Stomach (tissue), 9 donors: Measurements from ENCODE around the gene MAGEA11. TPM values are rescaled to one million over a fixed set of nuclear protein-coding genes. Genes with fewer than 3 reads are reported as not detected.
"Not testable (repeated sequence)": the region's sequence is repeated elsewhere in the genome, so short reads cannot be mapped to it uniquely, and the experiment has no call there.

Source experiments
- DNase-seq, 2 donors: peaks; one replicate each; pipeline versions ENCODE4 v3.0.0 to v3.0.0-alpha.2; 2013 to 2019
- H3K27ac ChIP-seq, 5 donors: fragments of 200-600 bp in 4 of 5; sonication (generic) in 4 of 5; one replicate each; pipeline ENCODE4 v1.5.1; 2013 to 2019; ENCODE audit warnings: mild to moderate bottlenecking in 1 of 5, moderate library complexity in 1 of 5
- H3K27me3 ChIP-seq, 3 donors: fragments of 200-600 bp; sonication (generic); one replicate each; pipeline ENCODE4 v1.5.1; 2017 to 2019; ENCODE audit warnings: mixed run types in 1 of 3
- H3K36me3 ChIP-seq, 4 donors: fragments of 200-600 bp; sonication (generic); 1 replicate in 3 of 4; 2 replicates in 1 of 4; pipeline ENCODE4 v1.5.1; 2016 to 2019
- H3K4me1 ChIP-seq, 4 donors: fragments of 200-600 bp; sonication (generic); one replicate each; pipeline ENCODE4 v1.5.1; 2016 to 2019
- H3K4me3 ChIP-seq, 4 donors: fragments of 200-600 bp; sonication (generic) in 3 of 4; one replicate each; pipeline ENCODE4 v1.5.1; 2016 to 2019; ENCODE audit warnings: mild to moderate bottlenecking in 1 of 4
- H3K9me3 ChIP-seq, 4 donors: fragments of 200-600 bp; sonication (generic); one replicate each; pipeline ENCODE4 v1.5.1; 2016 to 2019
- CTCF ChIP-seq, 7 experiments: fragments of 450-650 bp in 4 of 7; fragments of 200-600 bp in 3 of 7; sonication (generic) in 3 of 7; IDR thresholded peaks; one replicate each; pipeline ENCODE4 v1.5.1; 2016 to 2019; ENCODE audit warnings: antibody characterized with exemption in 7 of 7, control low read depth in 2 of 7, mild to moderate bottlenecking in 1 of 7
- EP300 ChIP-seq: sonication (generic); formaldehyde crosslinking; IDR thresholded peaks from one replicate; pipeline ENCODE4 v1.6.1; 2017; ENCODE audit warnings: antibody characterized with exemption
- POLR2A ChIP-seq, 4 donors: fragments of 450-650 bp; IDR thresholded peaks; one replicate each; pipeline ENCODE4 v1.6.1; 2016; ENCODE audit warnings: antibody characterized with exemption in 4 of 4, control low read depth in 2 of 4, mild to moderate bottlenecking in 1 of 4, moderate library complexity in 1 of 4
- POLR2AphosphoS5 ChIP-seq, 3 donors: sonication (generic); formaldehyde crosslinking; IDR thresholded peaks; one replicate each; pipeline ENCODE4 v1.6.1; 2016; ENCODE audit warnings: antibody characterized with exemption in 3 of 3
- WGBS, 5 donors: extraction: QIAGEN DNeasy Blood & Tissue Kit in 3 of 5; methylation state at CpG; one replicate each; pipeline versions ENCODE4 v1.1.5 to v1.1.7; 2013 to 2018; 5-methylcytosine and 5-hydroxymethylcytosine counted together
- intact Hi-C: fragments of 100-400 bp; cut with DNase I; formaldehyde crosslinking; loops from one replicate; pipeline ENCODE4 v1.15.1; 2023; ENCODE audit warnings: low total_unique reads
- polyA plus RNA-seq, 3 donors: library from polyadenylated mRNA; stranded (reverse); fragments of 200-250 nt; gene quantifications; one replicate each; pipeline ENCODE4 v1.2.3, GENCODE V29; 2013
- small RNA-seq, 4 donors: library from RNA; depleted of rRNA; stranded (forward); fragments of <200 nt; gene quantifications; one replicate each; pipeline ENCODE3, GENCODE V24; 2016
- total RNA-seq, 5 donors: library from RNA; depleted of rRNA; stranded (reverse); fragments of >200 nt; gene quantifications; one replicate each; pipeline versions ENCODE4 v1.1.0 to v1.2.3, GENCODE V29; 2014 to 2016
- donor health status: healthy with polysubstance abuse.
- donor health status: Bipolar disorder and iron deficiency.
- donor health status: healthy.

The MAGEA11 gene
- total and polyA plus RNA-seq, 8 donors, result not detected

- WGBS, 5 donors, result 60 to 91% (median 85%) methylated on average over 1 to 7 of the region's 7 CpGs
- TF ChIP-seq POLR2A (IDR thresholded peaks at IDR 0.05), result no peak
- TF ChIP-seq POLR2AphosphoS5 (IDR thresholded peaks at IDR 0.05), result no peak
- TF ChIP-seq EP300, result no peak
- TF ChIP-seq CTCF (IDR thresholded peaks at IDR 0.05), result no peak
- DNase-seq, result no peak
- H3K36me3 ChIP-seq, result no peaks in the 10 kb centered on the region
- H3K4me3 ChIP-seq, result no peak overlapping the region
- no peaks in the 10 kb centered on the region for H3K9me3 ChIP-seq
- intact Hi-C loops, result no loop called here
- H3K4me1 ChIP-seq, result no peaks in the 10 kb centered on the region
- H3K27ac ChIP-seq, result no peak overlapping the region
- H3K27me3 ChIP-seq, result no peaks in the 10 kb centered on the region
These were observed 48.0 kb downstream of the MAGEA11 start for GRCh38 chrX:149759824-149760223.

- no peaks in the 10 kb centered on the region for H3K9me3 ChIP-seq
- H3K27me3 ChIP-seq, result no peaks in the 10 kb centered on the region
- 85 to 100% (median 90%) methylated on average over 2 to 3 of the region's 3 CpGs for WGBS, 5 donors
- no peaks in the 10 kb centered on the region for H3K36me3 ChIP-seq
- no peak for DNase-seq
- TF ChIP-seq CTCF (IDR thresholded peaks at IDR 0.05), result no peak
- no peak for TF ChIP-seq EP300
- TF ChIP-seq POLR2A (IDR thresholded peaks at IDR 0.05), result no peak
- TF ChIP-seq POLR2AphosphoS5 (IDR thresholded peaks at IDR 0.05), result no peak
- H3K4me1 ChIP-seq, result no peaks in the 10 kb centered on the region
- H3K4me3 ChIP-seq, result no peak overlapping the region
- intact Hi-C loops, result no loop called here
- H3K27ac ChIP-seq, result no peak overlapping the region
These were observed 49.1 kb downstream of the MAGEA11 start for GRCh38 chrX:149760965-149761364.

GRCh38 chrX:149761858-149762674 lies 50.2 kb downstream of the MAGEA11 start:
- H3K4me3 ChIP-seq, result not testable (repeated sequence)

GRCh38 chrX:149762696-149763614 lies 51.1 kb downstream of the MAGEA11 start:
- H3K9me3 ChIP-seq, result no peaks in the 10 kb centered on the region
- H3K27me3 ChIP-seq, result no peaks in the 10 kb centered on the region
- no peak overlapping the region for H3K4me3 ChIP-seq
- no peak for DNase-seq
- intact Hi-C loops, result no loop called here
- no peaks in the 10 kb centered on the region for H3K4me1 ChIP-seq
- 57 to 86% (median 72%) methylated on average over 6 to 11 of the region's 11 CpGs for WGBS, 5 donors
- TF ChIP-seq EP300 (no peak), POLR2AphosphoS5 (IDR thresholded peaks at IDR 0.05) (no peak), POLR2A (IDR thresholded peaks at IDR 0.05) (no peak), CTCF (IDR thresholded peaks at IDR 0.05) (no peak)
- H3K27ac ChIP-seq, result no peak overlapping the region
- H3K36me3 ChIP-seq, result no peaks in the 10 kb centered on the region

More at GRCh38 chrX:149761858-149762674, 50.2 kb downstream of the MAGEA11 start:
- H3K27ac ChIP-seq, H3K27me3 ChIP-seq, DNase-seq, H3K9me3 ChIP-seq, H3K36me3 ChIP-seq, intact Hi-C loops, H3K4me1 ChIP-seq: not testable (repeated sequence)
- WGBS, 5 donors, result 78 to 97% (median 90%) methylated on average over 5 to 22 of the region's 22 CpGs

Small RNA genes lying within 50 kb of the gene (small RNA-seq; reads per million reads assigned to genes)
- gene AC244098.1, result 0 reads per million in 4 donors
- gene AC244098.2, result 0 reads per million in 4 donors
- 0 reads per million in 4 donors for gene AC244098.3

Other genes with a start within 250 kb of the MAGEA11 start
- 100 to 1,000 TPM in 1 of 5 donors, 10 to 100 TPM in 3, 1 to 10 TPM in 1; 8.7 to 138 (median 66.4) TPM for gene IDS, start 206.8 kb upstream of the MAGEA11 start, total RNA-seq
- gene IDS, start 206.8 kb upstream of the MAGEA11 start, polyA plus RNA-seq, result 10 to 100 TPM; 18.0 to 50.4 (median 32.9) TPM
- gene EOLA1, start 171.0 kb upstream of the MAGEA11 start, total RNA-seq, result 10 to 100 TPM in 3 of 5 donors, 1 to 10 TPM in 2; 1.2 to 23.5 (median 13.4) TPM
- gene EOLA1, start 171.0 kb upstream of the MAGEA11 start, polyA plus RNA-seq, result 10 to 100 TPM; 17.9 to 27.0 (median 21.5) TPM
- under 1 TPM in 1 of 5 donors, not detected in 4; 0.72 TPM for gene HSFX3, start 162.1 kb upstream of the MAGEA11 start, total RNA-seq
- not detected for gene HSFX3, start 162.1 kb upstream of the MAGEA11 start, polyA plus RNA-seq
- gene MAGEA9B, start 124.6 kb upstream of the MAGEA11 start, total RNA-seq, result not detected
- gene MAGEA9B, start 124.6 kb upstream of the MAGEA11 start, polyA plus RNA-seq, result not detected
- 1 to 10 TPM in 2 of 5 donors, under 1 TPM in 1, not detected in 2; 0.55 to 2.9 (median 1.7) TPM for gene HSFX2, start 116.7 kb upstream of the MAGEA11 start, total RNA-seq
- gene HSFX2, start 116.7 kb upstream of the MAGEA11 start, polyA plus RNA-seq, result 1 to 10 TPM in 1 of 3 donors, under 1 TPM in 1, not detected in 1; 0.31 to 2.0 TPM
- 10 to 100 TPM in 4 of 5 donors, 1 to 10 TPM in 1; 7.6 to 22.0 (median 18.7) TPM for gene TMEM185A, start 80.3 kb upstream of the MAGEA11 start, total RNA-seq
- 10 to 100 TPM in 1 of 3 donors, 1 to 10 TPM in 2; 3.5 to 12.1 (median 9.6) TPM for gene TMEM185A, start 80.3 kb upstream of the MAGEA11 start, polyA plus RNA-seq
- 1 to 10 TPM in 1 of 5 donors, under 1 TPM in 1, not detected in 3; 0.37 to 1.3 TPM for gene HSFX1, start 62.0 kb downstream of the MAGEA11 start, total RNA-seq
- not detected for gene HSFX1, start 62.0 kb downstream of the MAGEA11 start, polyA plus RNA-seq
- gene MAGEA9, start 69.9 kb downstream of the MAGEA11 start, total RNA-seq, result not detected
- gene MAGEA9, start 69.9 kb downstream of the MAGEA11 start, polyA plus RNA-seq, result not detected
- gene MAGEA8, start 169.1 kb downstream of the MAGEA11 start, total RNA-seq, result not detected
- not detected for gene MAGEA8, start 169.1 kb downstream of the MAGEA11 start, polyA plus RNA-seq
- not detected for gene HSFX4, start 217.5 kb downstream of the MAGEA11 start, total RNA-seq
- not detected for gene HSFX4, start 217.5 kb downstream of the MAGEA11 start, polyA plus RNA-seq
- gene EOLA2, start 226.4 kb downstream of the MAGEA11 start, total RNA-seq, result 100 to 1,000 TPM in 1 of 5 donors, 10 to 100 TPM in 2, 1 to 10 TPM in 2; 4.9 to 106 (median 23.7) TPM
- 10 to 100 TPM; 21.0 to 28.1 (median 22.0) TPM for gene EOLA2, start 226.4 kb downstream of the MAGEA11 start, polyA plus RNA-seq